ENCODE measurements around the gene NEMP1. TPM values are rescaled to one million over a fixed set of nuclear protein-coding genes. Genes with fewer than 3 reads are reported as not detected.

NEMP1 gene
- polyA plus RNA-seq, 1 donor (not counting 4 experiments of a cell fraction or from before 2014, with no cell fraction given): 18.6 TPM

DNA sequence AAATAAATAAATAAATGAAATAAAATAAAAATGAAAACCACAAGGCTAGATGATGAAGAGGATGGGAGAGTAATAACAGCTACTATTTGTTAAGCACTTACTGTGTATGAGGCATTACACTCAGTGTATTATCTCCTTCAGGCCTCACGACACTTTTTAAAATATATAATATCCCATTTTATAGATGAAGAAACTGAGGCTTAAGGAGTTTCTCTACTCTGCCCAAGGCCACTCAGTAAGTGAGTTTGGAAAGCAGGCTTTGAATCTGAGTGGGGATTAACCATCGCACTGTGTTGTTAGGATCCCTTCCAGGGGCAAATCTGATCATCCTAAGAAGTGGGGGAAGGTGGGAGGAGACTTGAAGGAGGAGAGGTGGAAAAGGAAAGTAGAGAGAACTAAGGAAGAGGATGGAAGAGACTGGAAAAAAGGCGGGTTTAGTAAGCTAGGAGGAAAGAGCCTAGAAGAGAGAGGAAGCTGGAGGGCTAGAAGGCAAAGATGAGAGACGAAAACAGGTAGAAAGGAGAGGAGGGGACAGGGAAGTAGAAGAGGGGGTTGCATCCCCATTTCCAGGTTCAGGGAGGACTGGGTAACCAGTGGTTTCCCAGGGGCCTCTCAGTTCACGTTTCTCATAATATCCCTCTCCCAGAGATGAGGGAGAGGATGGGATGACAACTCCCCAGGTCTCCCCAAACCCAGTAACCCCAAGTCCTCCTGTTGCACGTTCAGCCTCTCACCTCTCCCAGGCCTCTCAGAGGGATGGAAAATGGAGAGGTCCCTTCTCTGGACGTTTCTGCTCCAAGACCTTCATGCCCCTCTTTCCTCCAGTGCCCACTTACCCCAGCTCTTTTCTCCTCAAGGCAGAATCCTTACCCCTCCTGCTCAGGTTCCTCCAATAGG, 30.9 kb upstream of the NEMP1 start:
- H3K27me3 ChIP-seq (ENCODE audit: control insufficient read depth, extremely low read depth, insufficient read depth, low read length): no peaks in the 10 kb centered on the region
- dilution Hi-C loops (cut with MboI; ENCODE audit: extremely low pct_ligation_motif_present, low sequenced_read_pairs): no loop called here
- peaks cover 26% of the 10 kb centered on the region for H3K4me1 ChIP-seq (ENCODE audit: control insufficient read depth, extremely low read depth, insufficient read depth, low read length)
- peaks cover 22% of the 10 kb centered on the region for H3K79me2 ChIP-seq (ENCODE audit: control insufficient read depth, insufficient read depth, low read length)
- H4K20me1 ChIP-seq (ENCODE audit: control insufficient read depth, extremely low read depth, insufficient read depth, low read length): peaks cover 3% of the 10 kb centered on the region
- FAIRE-seq (no peak), DNase-seq (ENCODE audit: low read depth, low spot score) (no peak)
- peaks cover 20 to 36% of the 10 kb centered on the region in 2 experiments for H3K36me3 ChIP-seq (ENCODE audit: control insufficient read depth in 2 of 2, extremely low read depth in 1 of 2, insufficient read depth in 2 of 2, low read length in 2 of 2)
- peak overlapping the region; percentile 99 for H3K4me2 ChIP-seq (ENCODE audit: control insufficient read depth, extremely low read depth, insufficient read depth, low read depth, low read length)
- H3K9me3 ChIP-seq (ENCODE audit: control insufficient read depth, low read depth, low read length): no peaks in the 10 kb centered on the region
- peak overlapping the region; percentile 79 to 97 (median 91) for H3K4me3 ChIP-seq (ENCODE audit: control insufficient read depth in 2 of 3, extremely low read depth in 1 of 3, insufficient read depth in 2 of 3, low read depth in 1 of 3, low read length in 3 of 3)
- H3K9me1 ChIP-seq (ENCODE audit: control insufficient read depth, extremely low read depth, insufficient read depth, low read length): no peaks in the 10 kb centered on the region
- TF ChIP-seq, protein P1, sequence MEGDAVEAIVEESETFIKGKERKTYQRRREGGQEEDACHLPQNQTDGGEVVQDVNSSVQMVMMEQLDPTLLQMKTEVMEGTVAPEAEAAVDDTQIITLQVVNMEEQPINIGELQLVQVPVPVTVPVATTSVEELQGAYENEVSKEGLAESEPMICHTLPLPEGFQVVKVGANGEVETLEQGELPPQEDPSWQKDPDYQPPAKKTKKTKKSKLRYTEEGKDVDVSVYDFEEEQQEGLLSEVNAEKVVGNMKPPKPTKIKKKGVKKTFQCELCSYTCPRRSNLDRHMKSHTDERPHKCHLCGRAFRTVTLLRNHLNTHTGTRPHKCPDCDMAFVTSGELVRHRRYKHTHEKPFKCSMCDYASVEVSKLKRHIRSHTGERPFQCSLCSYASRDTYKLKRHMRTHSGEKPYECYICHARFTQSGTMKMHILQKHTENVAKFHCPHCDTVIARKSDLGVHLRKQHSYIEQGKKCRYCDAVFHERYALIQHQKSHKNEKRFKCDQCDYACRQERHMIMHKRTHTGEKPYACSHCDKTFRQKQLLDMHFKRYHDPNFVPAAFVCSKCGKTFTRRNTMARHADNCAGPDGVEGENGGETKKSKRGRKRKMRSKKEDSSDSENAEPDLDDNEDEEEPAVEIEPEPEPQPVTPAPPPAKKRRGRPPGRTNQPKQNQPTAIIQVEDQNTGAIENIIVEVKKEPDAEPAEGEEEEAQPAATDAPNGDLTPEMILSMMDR (optimal IDR thresholded peaks at IDR 0.05 in 1 of 3, IDR thresholded peaks at IDR 0.05 in 1 of 3, conservative IDR thresholded peaks at IDR 0.05 in 1 of 3; ENCODE audit: extremely low read depth in 1 of 3, insufficient read depth in 2 of 3, low read length in 3 of 3): no peak
- no peak for TF ChIP-seq EZH2 (IDR thresholded peaks at IDR 0.05; ENCODE audit: low read length)
- H2AFZ ChIP-seq (ENCODE audit: control insufficient read depth, low read length): no peak overlapping the region
- peak overlapping the region; percentile 100 for H3K27ac ChIP-seq (ENCODE audit: control insufficient read depth, insufficient read depth, low read length)
- peak overlapping the region; percentile 100 for H3K9ac ChIP-seq (ENCODE audit: control insufficient read depth, extremely low read depth, insufficient read depth, low read length)

DNA sequence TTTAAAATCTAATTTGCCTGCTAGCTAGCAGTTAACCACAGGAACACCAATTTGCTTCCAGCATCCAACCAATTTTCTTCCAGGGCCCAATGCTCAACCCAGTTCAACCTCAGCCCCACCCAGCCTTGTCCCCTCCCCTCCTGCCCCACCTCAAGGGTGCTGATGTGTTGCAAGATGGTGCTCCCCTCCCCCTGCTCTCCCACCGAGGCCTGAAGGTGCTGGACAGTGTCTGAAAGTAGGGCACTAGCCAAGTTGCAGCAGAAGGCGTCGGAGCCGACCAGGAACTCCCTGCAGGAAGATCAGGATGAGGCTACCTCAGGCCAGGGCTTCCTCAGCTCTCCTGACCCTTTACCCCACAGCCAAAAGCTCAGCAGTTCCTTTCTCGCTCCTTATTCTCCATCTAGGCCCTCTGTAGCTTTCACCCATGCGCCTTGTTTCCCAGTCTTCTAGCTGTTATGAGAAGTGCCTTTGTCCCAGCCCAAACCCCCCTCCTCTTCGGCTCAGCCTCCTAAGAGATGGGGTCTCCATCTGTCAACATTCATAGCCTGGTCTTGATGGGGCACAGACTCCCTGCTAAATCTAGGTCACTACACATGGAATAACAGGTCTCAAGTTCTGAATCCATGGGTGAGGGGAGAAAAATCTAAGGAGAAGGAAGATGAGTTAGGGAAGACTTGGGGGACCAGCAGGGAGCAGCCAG, 29.0 kb upstream of the NEMP1 start:
- DNase-seq (ENCODE audit: low read depth, low spot score) (no peak), FAIRE-seq (no peak)
- Histone ChIP-seq H3K36me3 (ENCODE audit: control insufficient read depth in 2 of 2, extremely low read depth in 1 of 2, insufficient read depth in 2 of 2, low read length in 2 of 2) (peaks cover 28 to 43% of the 10 kb centered on the region in 2 experiments), H3K79me2 (ENCODE audit: control insufficient read depth, insufficient read depth, low read length) (peaks cover 22% of the 10 kb centered on the region), H3K9ac (ENCODE audit: control insufficient read depth, extremely low read depth, insufficient read depth, low read length) (no peak overlapping the region), H3K27ac (ENCODE audit: control insufficient read depth, insufficient read depth, low read length) (no peak overlapping the region), H3K9me3 (ENCODE audit: control insufficient read depth, low read depth, low read length) (no peaks in the 10 kb centered on the region), H4K20me1 (ENCODE audit: control insufficient read depth, extremely low read depth, insufficient read depth, low read length) (peaks cover 3% of the 10 kb centered on the region), H3K9me1 (ENCODE audit: control insufficient read depth, extremely low read depth, insufficient read depth, low read length) (no peaks in the 10 kb centered on the region), H3K4me1 (ENCODE audit: control insufficient read depth, extremely low read depth, insufficient read depth, low read length) (peaks cover 22% of the 10 kb centered on the region), H3K27me3 (ENCODE audit: control insufficient read depth, extremely low read depth, insufficient read depth, low read length) (no peaks in the 10 kb centered on the region), H3K4me2 (ENCODE audit: control insufficient read depth, extremely low read depth, insufficient read depth, low read depth, low read length) (no peak overlapping the region), H2AFZ (ENCODE audit: control insufficient read depth, low read length) (no peak overlapping the region), H3K4me3 (ENCODE audit: control insufficient read depth in 2 of 3, extremely low read depth in 1 of 3, insufficient read depth in 2 of 3, low read depth in 1 of 3, low read length in 3 of 3) (no peak overlapping the region)
- TF ChIP-seq, protein P1 (optimal IDR thresholded peaks at IDR 0.05 in 1 of 3, IDR thresholded peaks at IDR 0.05 in 1 of 3, conservative IDR thresholded peaks at IDR 0.05 in 1 of 3; ENCODE audit: extremely low read depth in 1 of 3, insufficient read depth in 2 of 3, low read length in 3 of 3): no peak
- no peak for TF ChIP-seq EZH2 (IDR thresholded peaks at IDR 0.05; ENCODE audit: low read length)
- dilution Hi-C loops (cut with MboI; ENCODE audit: extremely low pct_ligation_motif_present, low sequenced_read_pairs): no loop called here
